Measurements from ENCODE around the gene OPCML.

OPCML gene

GRCh38 chr11:132901638-132902471 lies 630.4 kb downstream of the OPCML start:
- no peak for TF ChIP-seq ZFX (IDR thresholded peaks at IDR 0.05; ENCODE audit: borderline replicate concordance)
- no peak for TF ChIP-seq CTCF (IDR thresholded peaks at IDR 0.05)
- H3K27ac ChIP-seq, result no peak overlapping the region

- H3K27ac ChIP-seq, result no peak overlapping the region
- no peak for TF ChIP-seq ZFX (IDR thresholded peaks at IDR 0.05; ENCODE audit: borderline replicate concordance)
- TF ChIP-seq CTCF (IDR thresholded peaks at IDR 0.05), result no peak
These were observed 633.6 kb downstream of the OPCML start for GRCh38 chr11:132898676-132899075.

GRCh38 chr11:132898021-132898420 lies 634.3 kb downstream of the OPCML start:
- H3K27ac ChIP-seq, result no peak overlapping the region
- TF ChIP-seq CTCF (IDR thresholded peaks at IDR 0.05) (no peak), ZFX (IDR thresholded peaks at IDR 0.05; ENCODE audit: borderline replicate concordance) (no peak)

- no peak for TF ChIP-seq CTCF (IDR thresholded peaks at IDR 0.05)
- no peak for TF ChIP-seq ZFX (IDR thresholded peaks at IDR 0.05; ENCODE audit: borderline replicate concordance)
- H3K27ac ChIP-seq, result no peak overlapping the region
These were observed 637.0 kb downstream of the OPCML start for GRCh38 chr11:132895340-132895739.

- no peak for TF ChIP-seq CTCF (IDR thresholded peaks at IDR 0.05)
- no peak for TF ChIP-seq ZFX (IDR thresholded peaks at IDR 0.05; ENCODE audit: borderline replicate concordance)
- H3K27ac ChIP-seq, result no peak overlapping the region
These were observed 637.7 kb downstream of the OPCML start for GRCh38 chr11:132894606-132895005.

- TF ChIP-seq ZFX (IDR thresholded peaks at IDR 0.05; ENCODE audit: borderline replicate concordance), result no peak
- TF ChIP-seq CTCF (IDR thresholded peaks at IDR 0.05), result no peak
These were observed 639.4 kb downstream of the OPCML start for GRCh38 chr11:132892876-132893275.

GRCh38 chr11:132888226-132888625 lies 644.1 kb downstream of the OPCML start:
- H3K27ac ChIP-seq, result no peak overlapping the region
- no peak for TF ChIP-seq ZFX (IDR thresholded peaks at IDR 0.05; ENCODE audit: borderline replicate concordance)
- no peak for TF ChIP-seq CTCF (IDR thresholded peaks at IDR 0.05)

More at GRCh38 chr11:132892876-132893275, 639.4 kb downstream of the OPCML start:
- no peak overlapping the region for H3K27ac ChIP-seq
